SW 1271 (cell line): ENCODE results near the gene MS4A10.
A peak's percentile ranks its signal among the peaks of the same experiment; 100 is the strongest.

Source experiments
- DNase-seq, 2 experiments: peaks; one replicate each; lab custom pipeline; 2025; lab: John Stamatoyannopoulos, UW

The MS4A10 gene

GRCh38 chr11:60765355-60765754 lies 19.8 kb upstream of the MS4A10 start:
- no peak for DNase-seq

- no peak for DNase-seq
Measured at GRCh38 chr11:60766547-60766946, 18.6 kb upstream of the MS4A10 start.

GRCh38 chr11:60767388-60767811 lies 17.7 kb upstream of the MS4A10 start:
- DNase-seq = no peak

- no peak for DNase-seq
Measured at GRCh38 chr11:60768202-60768601, 16.9 kb upstream of the MS4A10 start.

GRCh38 chr11:60769273-60769672 lies 15.9 kb upstream of the MS4A10 start:
- no peak for DNase-seq

- no peak for DNase-seq
Measured at GRCh38 chr11:60769811-60770210, 15.3 kb upstream of the MS4A10 start.

- DNase-seq = no peak
Measured at GRCh38 chr11:60771146-60771545, 14.0 kb upstream of the MS4A10 start.

- DNase-seq = peak in 1 of 2 experiments; percentile 5
Measured at GRCh38 chr11:60771879-60772525, 13.1 kb upstream of the MS4A10 start.

- DNase-seq = no peak
Measured at GRCh38 chr11:60772666-60773065, 12.5 kb upstream of the MS4A10 start.

- no peak for DNase-seq
Measured at GRCh38 chr11:60774726-60775125, 10.4 kb upstream of the MS4A10 start.

- peak; percentile 74 to 83 for DNase-seq
Measured at GRCh38 chr11:60775420-60775961, 9.6 kb upstream of the MS4A10 start.

- DNase-seq = no peak
Measured at GRCh38 chr11:60776167-60776566, 9.0 kb upstream of the MS4A10 start.

- DNase-seq = no peak
Measured at GRCh38 chr11:60777106-60777505, 8.0 kb upstream of the MS4A10 start.

- DNase-seq = no peak
Measured at GRCh38 chr11:60777572-60777971, 7.6 kb upstream of the MS4A10 start.

- no peak for DNase-seq
Measured at GRCh38 chr11:60780065-60780464, 5.1 kb upstream of the MS4A10 start.

GRCh38 chr11:60780774-60781173 lies 4.4 kb upstream of the MS4A10 start:
- DNase-seq = no peak

GRCh38 chr11:60781286-60781980 lies 3.7 kb upstream of the MS4A10 start:
- DNase-seq = no peak

- DNase-seq = no peak
Measured at GRCh38 chr11:60781981-60782316, 3.2 kb upstream of the MS4A10 start.

- DNase-seq = no peak
Measured at GRCh38 chr11:60782393-60783140, 2.6 kb upstream of the MS4A10 start.

GRCh38 chr11:60783141-60783484 lies 2.0 kb upstream of the MS4A10 start:
- no peak for DNase-seq

- no peak for DNase-seq
Measured at GRCh38 chr11:60783911-60784310, 1.2 kb upstream of the MS4A10 start.

GRCh38 chr11:60785806-60786361 lies 751 bp downstream of the MS4A10 start:
- DNase-seq = no peak
